ENCODE measurements around the gene RBFOX2. TPM values are rescaled to one million over a fixed set of nuclear protein-coding genes. Genes with fewer than 3 reads are reported as not detected.
"Not testable (repeated sequence)": the region's sequence is repeated elsewhere in the genome, so short reads cannot be mapped to it uniquely, and the experiment has no call there.

The RBFOX2 gene
- total RNA-seq, 4 donors from 2014 or later, result 46.6 to 82.7 (median 62.1) TPM

DNA sequence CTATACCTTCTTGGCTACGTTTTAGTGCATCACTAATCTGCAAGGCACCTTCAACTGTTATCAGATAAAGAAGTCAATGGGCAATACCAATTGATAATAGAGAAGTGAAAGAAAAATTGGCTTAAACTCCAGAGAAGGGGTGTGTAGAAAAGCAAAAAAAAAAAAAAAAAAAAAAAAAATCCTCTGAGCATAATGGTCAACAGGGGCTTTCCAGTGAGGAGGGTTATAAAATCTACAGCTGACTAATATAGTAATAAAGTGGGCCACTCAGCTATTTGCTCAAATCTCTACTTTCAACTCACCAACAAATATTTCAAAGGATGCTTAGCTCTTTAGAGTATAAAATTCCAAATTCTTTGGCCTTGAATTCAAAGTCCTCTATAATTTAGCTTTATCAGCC is 233.1 kb downstream of the RBFOX2 start:
- 79% methylated on average over 1 of the region's 1 CpG for WGBS
- H3K27me3 ChIP-seq, result no peaks in the 10 kb centered on the region
- H3K27ac ChIP-seq, result no peak overlapping the region
- no peak for DNase-seq (ENCODE audit: low spot score in 2 of 2)
- no peaks in the 10 kb centered on the region for H3K36me3 ChIP-seq
- no peaks in the 10 kb centered on the region for H3K4me1 ChIP-seq
- H3K9me3 ChIP-seq, result no peaks in the 10 kb centered on the region
- H3K4me3 ChIP-seq, result no peak overlapping the region
- TF ChIP-seq EP300 (IDR thresholded peaks at IDR 0.05) (no peak), POLR2A (IDR thresholded peaks at IDR 0.05) (no peak), POLR2AphosphoS5 (IDR thresholded peaks at IDR 0.05) (no peak)
- TF ChIP-seq, protein P1, sequence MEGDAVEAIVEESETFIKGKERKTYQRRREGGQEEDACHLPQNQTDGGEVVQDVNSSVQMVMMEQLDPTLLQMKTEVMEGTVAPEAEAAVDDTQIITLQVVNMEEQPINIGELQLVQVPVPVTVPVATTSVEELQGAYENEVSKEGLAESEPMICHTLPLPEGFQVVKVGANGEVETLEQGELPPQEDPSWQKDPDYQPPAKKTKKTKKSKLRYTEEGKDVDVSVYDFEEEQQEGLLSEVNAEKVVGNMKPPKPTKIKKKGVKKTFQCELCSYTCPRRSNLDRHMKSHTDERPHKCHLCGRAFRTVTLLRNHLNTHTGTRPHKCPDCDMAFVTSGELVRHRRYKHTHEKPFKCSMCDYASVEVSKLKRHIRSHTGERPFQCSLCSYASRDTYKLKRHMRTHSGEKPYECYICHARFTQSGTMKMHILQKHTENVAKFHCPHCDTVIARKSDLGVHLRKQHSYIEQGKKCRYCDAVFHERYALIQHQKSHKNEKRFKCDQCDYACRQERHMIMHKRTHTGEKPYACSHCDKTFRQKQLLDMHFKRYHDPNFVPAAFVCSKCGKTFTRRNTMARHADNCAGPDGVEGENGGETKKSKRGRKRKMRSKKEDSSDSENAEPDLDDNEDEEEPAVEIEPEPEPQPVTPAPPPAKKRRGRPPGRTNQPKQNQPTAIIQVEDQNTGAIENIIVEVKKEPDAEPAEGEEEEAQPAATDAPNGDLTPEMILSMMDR (IDR thresholded peaks at IDR 0.05), result no peak

DNA sequence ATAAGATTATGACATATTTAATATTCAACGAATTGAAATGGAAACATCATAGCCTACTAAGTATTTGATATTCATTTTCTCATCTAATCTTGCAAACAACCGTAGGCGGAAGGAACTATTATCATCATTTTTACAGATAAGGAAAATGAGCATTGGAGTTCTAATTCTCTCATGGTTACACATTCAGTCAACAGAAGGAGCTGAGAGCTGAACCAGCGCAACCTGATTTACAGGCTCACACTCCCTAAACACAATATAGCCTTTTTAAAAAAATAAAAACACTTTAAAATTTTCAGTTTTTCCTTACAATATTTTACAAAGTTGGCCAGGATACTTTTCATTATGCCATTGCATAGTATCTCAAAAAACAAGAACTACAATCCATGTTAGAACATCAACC is 236.1 kb downstream of the RBFOX2 start:
- no peaks in the 10 kb centered on the region for H3K4me1 ChIP-seq
- WGBS, result 62% methylated on average over 4 of the region's 4 CpGs
- no peak for DNase-seq (ENCODE audit: low spot score in 2 of 2)
- H3K4me3 ChIP-seq, result no peak overlapping the region
- H3K27me3 ChIP-seq, result no peaks in the 10 kb centered on the region
- TF ChIP-seq POLR2A (IDR thresholded peaks at IDR 0.05), result no peak
- TF ChIP-seq EP300 (IDR thresholded peaks at IDR 0.05), result no peak
- no peak for TF ChIP-seq POLR2AphosphoS5 (IDR thresholded peaks at IDR 0.05)
- TF ChIP-seq, protein P1 (IDR thresholded peaks at IDR 0.05), result no peak
- H3K9me3 ChIP-seq, result no peaks in the 10 kb centered on the region
- no peak overlapping the region for H3K27ac ChIP-seq
- H3K36me3 ChIP-seq, result no peaks in the 10 kb centered on the region

DNA sequence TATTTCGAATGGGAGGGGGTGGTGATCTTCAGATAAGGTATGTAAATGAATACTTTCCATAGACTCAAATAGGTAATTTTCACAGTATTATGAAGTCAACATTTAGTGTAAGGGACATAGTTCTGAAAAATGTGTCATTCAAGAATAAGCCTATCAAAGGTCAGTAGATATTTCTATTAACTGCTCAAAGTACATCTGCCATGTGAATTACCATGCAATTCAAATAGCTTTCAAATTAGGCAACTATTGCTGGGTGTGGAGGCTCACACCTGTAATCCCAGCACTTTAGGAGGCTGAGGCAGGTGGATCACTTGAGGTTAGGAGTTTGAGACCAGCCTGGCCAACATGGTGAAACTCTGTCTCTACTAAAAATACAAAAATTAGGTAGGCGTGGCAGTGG is 236.8 kb downstream of the RBFOX2 start:
- DNase-seq (ENCODE audit: low spot score in 2 of 2); H3K27ac ChIP-seq; H3K9me3 ChIP-seq; H3K36me3 ChIP-seq; H3K4me3 ChIP-seq; H3K4me1 ChIP-seq; H3K27me3 ChIP-seq: not testable (repeated sequence)
- WGBS, result 87% methylated on average over 2 of the region's 2 CpGs

DNA sequence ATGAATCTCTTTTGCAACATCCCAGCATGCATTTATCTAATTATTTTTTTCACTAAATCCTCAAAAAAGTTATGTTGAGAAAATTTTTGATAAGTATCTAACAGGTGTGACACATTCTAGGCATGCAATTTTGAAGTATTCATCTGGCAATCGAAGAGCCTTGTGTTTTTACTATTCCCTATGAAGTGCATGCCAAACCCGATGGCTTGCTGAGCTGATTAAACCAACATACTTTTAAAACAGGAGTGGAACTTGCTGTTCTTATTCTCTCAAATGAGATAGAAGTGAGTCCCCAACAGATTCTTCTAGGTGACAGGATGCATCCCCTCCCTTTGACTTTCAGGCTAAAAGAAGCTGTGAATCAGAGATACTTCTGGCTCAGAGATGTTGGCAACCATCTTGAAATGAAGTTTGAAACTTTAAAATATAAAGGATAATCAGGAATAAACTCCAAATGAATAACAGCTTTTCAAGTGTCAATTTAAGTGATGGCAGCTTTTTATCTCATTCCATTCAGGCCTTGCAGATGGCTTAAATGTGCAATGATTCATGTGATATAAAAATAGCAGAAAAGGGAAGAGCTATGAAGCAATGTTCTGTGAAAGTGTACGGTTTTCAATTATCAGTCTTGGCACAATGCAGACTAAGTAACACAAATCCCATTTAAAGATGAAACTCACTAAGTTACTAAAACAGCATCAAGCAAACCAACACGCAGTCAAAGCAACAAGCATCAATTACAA is 243.3 kb downstream of the RBFOX2 start:
- no peak for DNase-seq (ENCODE audit: low spot score in 2 of 2)
- H3K4me1 ChIP-seq, result peaks cover 33% of the 10 kb centered on the region
- H3K36me3 ChIP-seq, result peaks cover 9% of the 10 kb centered on the region
- H3K27ac ChIP-seq, result no peak overlapping the region
- H3K27me3 ChIP-seq, result no peaks in the 10 kb centered on the region
- no peak overlapping the region for H3K4me3 ChIP-seq
- no peak for TF ChIP-seq POLR2A (IDR thresholded peaks at IDR 0.05)
- TF ChIP-seq, protein P1 (IDR thresholded peaks at IDR 0.05), result no peak
- no peak for TF ChIP-seq EP300 (IDR thresholded peaks at IDR 0.05)
- TF ChIP-seq POLR2AphosphoS5 (IDR thresholded peaks at IDR 0.05), result no peak
- H3K9me3 ChIP-seq, result no peaks in the 10 kb centered on the region
- 30% methylated on average over 4 of the region's 4 CpGs for WGBS

DNA sequence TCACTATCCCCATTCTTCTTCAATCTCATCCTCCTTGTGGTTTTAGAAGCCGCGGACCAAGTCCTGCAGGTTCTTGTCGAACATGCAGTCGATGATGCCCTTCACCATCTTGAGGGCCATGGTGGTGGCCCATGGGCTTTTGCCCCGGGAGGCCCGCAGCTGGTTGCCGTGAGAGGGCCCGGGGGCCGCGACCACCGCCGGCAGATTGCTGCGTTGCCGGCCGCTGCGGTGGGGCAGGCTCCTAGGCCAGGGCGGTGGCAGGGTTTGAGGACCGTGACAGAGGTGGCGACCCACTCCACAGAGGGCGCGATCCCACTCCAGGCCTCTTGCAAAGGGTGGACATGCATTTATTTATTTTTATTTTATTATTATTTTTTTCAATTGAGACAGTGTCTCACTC is 244.0 kb downstream of the RBFOX2 start:
- WGBS, result 97% methylated on average over 11 of the region's 21 CpGs
- H3K9me3 ChIP-seq, result no peaks in the 10 kb centered on the region
- H3K4me3 ChIP-seq, result no peak overlapping the region
- DNase-seq (ENCODE audit: low spot score in 2 of 2), result no peak
- H3K4me1 ChIP-seq, result peaks cover 33% of the 10 kb centered on the region
- TF ChIP-seq, protein P1 (IDR thresholded peaks at IDR 0.05), result no peak
- TF ChIP-seq EP300 (IDR thresholded peaks at IDR 0.05), result no peak
- no peak for TF ChIP-seq POLR2A (IDR thresholded peaks at IDR 0.05)
- H3K27ac ChIP-seq, result no peak overlapping the region
- H3K36me3 ChIP-seq, result peaks cover 9% of the 10 kb centered on the region
- no peaks in the 10 kb centered on the region for H3K27me3 ChIP-seq
